Measurements from ENCODE around the gene WDR81. TPM values are rescaled to one million over a fixed set of nuclear protein-coding genes. Genes with fewer than 3 reads are reported as not detected.
A peak's percentile ranks its signal among the peaks of the same experiment; 100 is the strongest.

WDR81 gene
- total RNA-seq, 1 experiment from 2014 or later, result 29.5 TPM

- ATAC-seq (peak; percentile 78), DNase-seq (ENCODE audit: low read depth, low spot score) (no peak)
- in situ Hi-C loops (cut with HindIII; ENCODE audit: low pct_unique_long_range_greater_than_20kb, low sequenced_read_pairs), result no loop called here
- H3K27me3 ChIP-seq (ENCODE audit: control insufficient read depth, insufficient read depth, low read length), result no peaks in the 10 kb centered on the region
- POLR2A ChIA-PET, result interaction anchor here (0.6 kb wide), 1 partner anchor 136 kb away, joined by 5 read pairs; no protein-coding TSS in a partner anchor
- CTCF ChIA-PET, result no interaction called here
- no peak for TF ChIP-seq REST (IDR thresholded peaks at IDR 0.05; ENCODE audit: insufficient read depth in 1 of 2, low read depth in 2 of 2, low read length in 1 of 2)
- TF ChIP-seq TCF7L2 (IDR thresholded peaks at IDR 0.05; ENCODE audit: low read depth, low read length), result no peak
- TF ChIP-seq SIN3A (IDR thresholded peaks at IDR 0.05; ENCODE audit: borderline replicate concordance, insufficient read depth, low read depth, low read length), result no peak
- no peak for TF ChIP-seq POLR2AphosphoS5 (IDR thresholded peaks at IDR 0.05; ENCODE audit: low read depth, low read length)
- no peak for TF ChIP-seq CTCF (IDR thresholded peaks at IDR 0.05)
- BruUV-seq (replicated peaks), result no TSS peak
- peak overlapping the region; percentile 53 to 61 for H3K4me3 ChIP-seq (ENCODE audit: low read depth in 2 of 2, low read length in 2 of 2)
- intact Hi-C loops (cut with micrococcal nuclease; ENCODE audit: unreplicated experiment), result loop anchor here (5.0 kb wide), 1 partner anchor 57 kb away; no protein-coding TSS in a partner anchor
- H3K9me3 ChIP-seq (ENCODE audit: control insufficient read depth, insufficient read depth, low read depth, low read length), result no peaks in the 10 kb centered on the region
- no peaks in the 10 kb centered on the region for H3K36me3 ChIP-seq (ENCODE audit: control insufficient read depth, insufficient read depth, low read length)
- peak overlapping the region; percentile 74 for H3K27ac ChIP-seq (ENCODE audit: low read length)
- peaks cover 3% of the 10 kb centered on the region for H3K4me1 ChIP-seq (ENCODE audit: control insufficient read depth, insufficient read depth, low read length)
These were observed 551 bp downstream of the WDR81 start for GRCh38 chr17:1724869-1725641.

- no peaks in the 10 kb centered on the region for H3K36me3 ChIP-seq (ENCODE audit: control insufficient read depth, insufficient read depth, low read length)
- intact Hi-C loops (cut with micrococcal nuclease; ENCODE audit: unreplicated experiment) (no loop called here), in situ Hi-C loops (cut with HindIII; ENCODE audit: low pct_unique_long_range_greater_than_20kb, low sequenced_read_pairs) (no loop called here)
- no peaks in the 10 kb centered on the region for H3K27me3 ChIP-seq (ENCODE audit: control insufficient read depth, insufficient read depth, low read length)
- POLR2A ChIA-PET, result interaction anchor here (0.6 to 0.7 kb wide), 2 partner anchors 49 to 135 kb away, joined by 4 to 5 read pairs; no protein-coding TSS in a partner anchor
- TSS peak; percentile 55 for BruUV-seq (replicated peaks)
- peaks cover 3% of the 10 kb centered on the region for H3K4me1 ChIP-seq (ENCODE audit: control insufficient read depth, insufficient read depth, low read length)
- peak overlapping the region; percentile 74 for H3K27ac ChIP-seq (ENCODE audit: low read length)
- CTCF ChIA-PET, result interaction anchor here (0.6 kb wide), 1 partner anchor 256 kb away, joined by 3 read pairs; no protein-coding TSS in a partner anchor
- DNase-seq (ENCODE audit: low read depth, low spot score) (no peak), ATAC-seq (no peak)
- no peak for TF ChIP-seq REST (IDR thresholded peaks at IDR 0.05; ENCODE audit: insufficient read depth in 1 of 2, low read depth in 2 of 2, low read length in 1 of 2)
- TF ChIP-seq CTCF (IDR thresholded peaks at IDR 0.05), result no peak
- TF ChIP-seq SIN3A (IDR thresholded peaks at IDR 0.05; ENCODE audit: borderline replicate concordance, insufficient read depth, low read depth, low read length), result no peak
- TF ChIP-seq TCF7L2 (IDR thresholded peaks at IDR 0.05; ENCODE audit: low read depth, low read length), result no peak
- no peak for TF ChIP-seq POLR2AphosphoS5 (IDR thresholded peaks at IDR 0.05; ENCODE audit: low read depth, low read length)
- no peaks in the 10 kb centered on the region for H3K9me3 ChIP-seq (ENCODE audit: control insufficient read depth, insufficient read depth, low read depth, low read length)
- peak overlapping the region; percentile 53 to 61 for H3K4me3 ChIP-seq (ENCODE audit: low read depth in 2 of 2, low read length in 2 of 2)
These were observed 1.4 kb downstream of the WDR81 start for GRCh38 chr17:1725642-1726511.

All from Panc1 (cell line).